ENCODE data around the gene MPDU1.

Gene MPDU1

DNA sequence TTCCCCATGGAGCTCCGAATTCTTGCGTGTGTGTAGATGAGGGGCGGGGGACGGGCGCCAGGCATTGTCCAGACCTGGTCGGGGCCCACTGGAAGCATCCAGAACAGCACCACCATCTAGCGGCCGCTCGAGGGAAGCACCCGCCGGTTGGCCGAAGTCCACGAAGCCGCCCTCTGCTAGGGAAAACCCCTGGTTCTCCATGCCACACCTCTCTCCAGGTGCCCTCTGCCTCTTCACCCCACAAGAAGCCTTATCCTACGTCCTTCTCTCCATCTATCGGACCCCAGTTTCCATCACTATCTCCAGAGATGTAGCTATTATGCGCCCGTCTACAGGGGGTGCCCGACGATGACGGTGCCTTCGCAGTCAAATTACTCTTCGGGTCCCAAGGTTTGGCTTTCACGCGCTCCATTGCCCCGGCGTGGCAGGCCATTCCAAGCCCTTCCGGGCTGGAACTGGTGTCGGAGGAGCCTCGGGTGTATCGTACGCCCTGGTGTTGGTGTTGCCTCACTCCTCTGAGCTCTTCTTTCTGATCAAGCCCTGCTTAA lies 22.6 kb upstream of the MPDU1 start:
- peak; percentile 50 to 85 for DNase-seq

DNA sequence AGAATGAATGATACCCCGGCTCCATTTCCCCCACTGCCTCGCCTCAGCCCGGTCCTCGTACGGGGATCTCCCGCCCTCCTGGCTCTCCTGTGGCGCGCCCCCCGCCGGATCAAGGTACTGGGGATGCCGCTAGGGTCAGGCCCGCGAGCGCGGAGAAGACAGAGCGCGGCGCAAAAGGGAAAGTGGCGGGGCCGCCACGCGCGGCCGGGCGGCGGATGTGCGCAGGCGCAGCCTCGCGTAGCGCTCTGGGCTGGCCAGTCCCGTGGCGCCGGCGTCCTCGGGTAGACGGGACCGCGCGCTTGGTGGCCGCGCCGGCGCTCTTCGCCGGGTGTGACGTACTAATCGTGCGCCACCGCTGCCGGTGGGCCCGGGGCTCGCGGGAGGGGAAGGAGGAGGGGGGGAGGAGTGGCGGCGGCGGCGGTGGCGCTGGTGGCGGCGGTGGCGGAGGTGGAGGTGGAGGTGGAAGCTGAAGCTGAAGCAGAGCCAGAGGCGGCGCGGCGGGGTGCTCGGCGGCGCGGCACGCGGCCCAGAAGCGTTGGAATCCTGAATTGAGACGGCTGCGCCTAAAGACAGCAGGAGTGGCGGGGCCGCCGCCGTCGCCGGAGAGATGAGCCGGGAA lies 22.0 kb upstream of the MPDU1 start, which contains the start of gene SENP3:
Gene SENP3 (plus strand): TSS at position 331 of the 619 bp plus-strand sequence. CDS start 1,158 bp downstream, outside the sequence.
- peak; percentile 54 to 93 for DNase-seq

DNA sequence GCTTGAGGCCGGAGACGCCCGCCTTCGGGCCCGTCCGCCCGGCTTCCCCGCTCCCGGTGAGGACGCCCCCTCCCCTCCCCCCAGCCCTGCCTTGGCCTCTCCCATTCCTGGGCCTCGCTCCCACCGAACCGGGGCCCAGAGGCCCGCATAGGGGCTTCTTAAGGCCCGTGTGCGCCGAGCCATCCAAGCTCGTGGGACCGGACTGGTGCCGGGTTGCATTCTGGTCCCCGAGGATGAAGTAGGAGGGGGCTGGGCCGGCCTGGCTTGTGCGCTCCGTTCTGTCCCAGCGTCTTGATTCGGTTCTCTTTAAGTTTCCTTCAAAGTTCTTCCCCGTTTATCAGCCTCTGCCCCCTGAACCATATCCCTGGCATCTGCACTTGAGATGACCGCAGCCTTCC lies 21.4 kb upstream of the MPDU1 start:
- DNase-seq, result no peak

DNA sequence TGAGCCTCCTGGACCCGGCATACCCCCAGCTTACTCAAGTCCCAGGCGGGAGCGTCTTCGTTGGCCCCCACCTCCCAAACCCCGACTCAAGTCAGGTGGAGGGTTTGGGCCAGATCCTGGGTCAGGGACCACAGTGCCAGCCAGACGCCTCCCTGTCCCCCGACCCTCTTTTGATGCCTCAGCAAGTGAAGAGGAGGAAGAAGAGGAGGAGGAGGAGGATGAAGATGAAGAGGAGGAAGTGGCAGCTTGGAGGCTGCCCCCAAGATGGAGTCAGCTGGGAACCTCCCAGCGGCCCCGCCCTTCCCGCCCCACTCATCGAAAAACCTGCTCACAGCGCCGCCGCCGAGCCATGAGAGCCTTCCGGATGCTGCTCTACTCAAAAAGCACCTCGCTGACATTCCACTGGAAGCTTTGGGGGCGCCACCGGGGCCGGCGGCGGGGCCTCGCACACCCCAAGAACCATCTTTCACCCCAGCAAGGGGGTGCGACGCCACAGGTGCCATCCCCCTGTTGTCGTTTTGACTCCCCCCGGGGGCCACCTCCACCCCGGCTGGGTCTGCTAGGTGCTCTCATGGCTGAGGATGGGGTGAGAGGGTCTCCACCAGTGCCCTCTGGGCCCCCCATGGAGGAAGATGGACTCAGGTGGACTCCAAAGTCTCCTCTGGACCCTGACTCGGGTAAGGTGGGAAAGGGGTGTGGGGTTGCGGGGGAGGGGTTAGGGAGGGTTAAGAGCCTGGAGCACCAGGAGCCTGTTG lies 20.4 kb upstream of the MPDU1 start:
- DNase-seq, result no peak

DNA sequence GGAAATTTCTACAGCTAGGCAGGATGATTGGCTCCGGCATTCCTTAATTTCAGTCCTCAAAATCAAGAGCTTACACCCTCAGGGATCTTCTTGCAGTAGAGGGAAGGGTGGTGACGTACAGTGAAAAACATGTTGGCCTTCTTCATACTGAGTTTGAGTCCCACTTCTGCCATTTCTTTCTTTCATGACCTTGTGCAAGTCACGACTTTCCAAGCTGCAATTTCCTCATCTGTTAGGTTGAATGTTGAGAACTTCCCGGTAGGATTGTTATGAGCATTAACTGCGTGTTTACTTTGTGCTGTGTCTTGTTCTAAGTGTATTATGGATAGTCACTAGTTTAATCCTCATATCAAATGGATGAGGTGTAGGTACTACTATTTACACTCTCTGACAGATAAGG lies 14.1 kb upstream of the MPDU1 start:
- no peak for DNase-seq

DNA sequence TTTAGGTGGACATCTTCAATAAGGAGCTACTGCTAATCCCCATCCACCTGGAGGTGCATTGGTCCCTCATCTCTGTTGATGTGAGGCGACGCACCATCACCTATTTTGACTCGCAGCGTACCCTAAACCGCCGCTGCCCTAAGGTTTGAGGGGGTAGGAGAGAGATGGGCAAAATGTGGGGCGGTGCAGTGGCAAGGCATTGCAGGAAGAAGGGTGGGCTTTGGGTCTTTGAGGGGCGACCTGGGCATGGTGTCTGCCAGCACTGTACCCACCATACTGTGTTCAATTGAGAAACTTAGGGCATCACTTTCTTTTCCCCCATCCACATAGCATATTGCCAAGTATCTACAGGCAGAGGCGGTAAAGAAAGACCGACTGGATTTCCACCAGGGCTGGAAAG lies 13.3 kb upstream of the MPDU1 start:
- no peak for DNase-seq

DNA sequence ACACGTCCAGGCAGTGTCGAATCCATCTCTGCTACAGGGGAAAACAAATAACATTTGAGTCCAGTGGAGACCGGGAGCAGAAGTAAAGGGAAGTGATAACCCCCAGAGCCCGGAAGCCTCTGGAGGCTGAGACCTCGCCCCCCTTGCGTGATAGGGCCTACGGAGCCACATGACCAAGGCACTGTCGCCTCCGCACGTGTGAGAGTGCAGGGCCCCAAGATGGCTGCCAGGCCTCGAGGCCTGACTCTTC lies 11.4 kb upstream of the MPDU1 start:
- DNase-seq, result no peak

DNA sequence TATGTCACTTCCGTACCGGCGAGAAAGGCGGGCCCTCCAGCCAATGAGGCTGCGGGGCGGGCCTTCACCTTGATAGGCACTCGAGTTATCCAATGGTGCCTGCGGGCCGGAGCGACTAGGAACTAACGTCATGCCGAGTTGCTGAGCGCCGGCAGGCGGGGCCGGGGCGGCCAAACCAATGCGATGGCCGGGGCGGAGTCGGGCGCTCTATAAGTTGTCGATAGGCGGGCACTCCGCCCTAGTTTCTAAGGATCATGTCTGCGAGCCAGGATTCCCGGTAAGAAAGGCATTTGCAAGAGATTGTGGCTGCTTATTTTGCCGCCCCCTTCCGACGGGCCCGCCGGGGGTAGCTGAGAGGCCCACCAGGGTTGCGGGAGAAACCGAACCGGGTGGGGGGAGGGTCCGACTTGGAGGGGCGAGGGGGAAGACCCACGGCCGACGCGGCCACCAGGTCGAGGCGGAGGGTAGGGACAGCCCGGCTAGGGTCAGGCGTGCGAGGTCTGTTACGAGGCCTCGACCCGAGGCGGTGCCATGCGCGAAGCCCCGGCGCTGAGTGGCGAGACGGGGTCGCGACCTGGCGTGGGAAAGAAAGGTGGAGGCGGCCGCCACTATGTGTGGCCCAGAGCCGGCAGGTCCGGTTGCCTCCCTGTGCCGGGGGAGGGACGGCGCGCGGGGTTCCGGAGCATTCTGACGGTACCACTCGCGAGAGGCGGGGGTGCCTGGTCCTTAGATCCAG lies 10.9 kb upstream of the MPDU1 start:
- peak; percentile 95 to 99 for DNase-seq

DNA sequence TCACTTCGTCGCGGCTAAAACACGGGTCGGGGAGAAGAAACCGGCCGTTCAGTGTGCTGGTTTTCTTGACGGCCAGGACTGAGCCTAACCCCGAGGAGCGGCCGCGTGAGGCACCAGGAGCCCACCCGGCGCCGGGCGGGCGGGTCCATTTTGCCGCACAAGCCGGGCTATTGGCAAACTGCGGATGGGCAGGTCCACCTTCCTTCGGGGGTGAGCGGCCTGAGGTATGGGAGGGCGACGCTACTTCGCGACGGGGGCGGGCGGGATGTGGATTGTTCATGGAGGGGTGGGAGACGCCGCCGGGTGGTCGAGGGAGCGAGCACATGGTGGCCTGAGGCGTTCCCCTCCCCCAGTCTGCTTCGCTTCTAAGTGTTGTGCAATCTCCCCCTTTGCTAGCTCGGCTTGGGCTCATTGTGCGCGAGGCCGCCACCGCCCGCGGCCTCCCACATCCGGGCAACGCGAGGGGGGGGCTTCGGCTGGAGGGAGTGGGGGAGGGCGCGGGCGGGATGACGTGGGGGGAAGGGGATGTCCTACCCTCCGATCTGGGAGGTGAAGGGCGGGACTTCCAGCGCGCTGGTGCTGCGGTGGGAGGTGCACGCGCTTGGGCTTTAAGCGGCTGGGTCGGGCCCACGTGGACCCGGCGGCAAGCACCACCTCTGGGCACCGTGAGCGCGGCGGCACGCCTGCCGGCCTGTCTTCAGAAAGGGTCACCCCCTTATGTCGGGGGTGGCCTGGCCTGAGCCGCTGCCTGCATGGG lies 10.2 kb upstream of the MPDU1 start:
- peak; percentile 52 to 87 for DNase-seq

DNA sequence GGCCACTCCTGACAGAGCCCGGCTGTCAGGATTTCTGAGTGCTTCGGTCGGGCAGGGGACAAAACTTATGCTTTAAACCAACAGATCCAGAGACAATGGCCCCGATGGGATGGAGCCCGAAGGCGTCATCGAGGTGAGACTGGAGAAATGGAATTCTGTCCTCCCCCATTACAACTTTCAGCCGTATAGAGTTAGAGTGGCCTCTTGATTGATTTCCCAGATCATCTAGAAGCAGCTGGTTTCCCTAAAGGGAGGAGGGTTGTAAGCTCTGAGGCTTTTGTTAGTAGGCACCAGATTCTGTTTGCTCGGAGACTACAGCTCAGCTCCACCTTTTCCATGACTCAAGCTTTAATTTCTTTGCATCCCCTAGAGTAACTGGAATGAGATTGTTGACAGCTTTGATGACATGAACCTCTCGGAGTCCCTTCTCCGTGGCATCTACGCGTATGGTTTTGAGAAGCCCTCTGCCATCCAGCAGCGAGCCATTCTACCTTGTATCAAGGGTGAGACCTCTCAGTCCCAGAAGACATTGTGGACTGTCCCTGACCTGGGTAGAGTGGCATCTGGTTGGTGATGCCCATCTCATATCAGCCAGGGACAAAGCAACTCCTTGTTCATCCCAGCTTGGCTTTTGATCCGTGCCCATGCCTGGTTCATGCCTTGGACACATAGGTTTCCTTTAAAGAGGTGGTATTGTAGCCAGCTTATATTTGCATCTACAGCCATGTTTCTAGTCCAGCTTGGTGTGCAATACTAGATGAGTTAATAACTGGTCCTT lies 9.3 kb upstream of the MPDU1 start:
- DNase-seq, result no peak

DNA sequence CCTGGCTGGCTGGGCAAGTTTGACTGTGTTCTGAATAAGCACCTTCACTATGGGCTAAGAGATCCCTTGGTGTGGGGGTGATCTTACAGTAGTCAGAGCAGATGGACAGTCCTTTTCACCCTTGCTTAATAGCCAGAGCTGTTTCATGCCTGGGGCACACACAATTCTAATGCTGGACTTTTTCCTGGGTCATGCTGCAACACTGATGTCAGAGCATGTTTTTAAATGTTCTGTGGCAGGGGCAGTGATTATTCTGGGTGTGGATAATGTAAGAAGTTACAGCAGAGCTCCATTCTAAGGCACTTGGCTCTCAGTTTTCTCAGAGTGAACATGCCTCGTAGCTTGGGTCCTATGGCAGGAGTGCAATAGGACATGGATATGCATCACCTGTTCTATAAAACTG lies 8.2 kb upstream of the MPDU1 start:
- DNase-seq, result no peak

DNA sequence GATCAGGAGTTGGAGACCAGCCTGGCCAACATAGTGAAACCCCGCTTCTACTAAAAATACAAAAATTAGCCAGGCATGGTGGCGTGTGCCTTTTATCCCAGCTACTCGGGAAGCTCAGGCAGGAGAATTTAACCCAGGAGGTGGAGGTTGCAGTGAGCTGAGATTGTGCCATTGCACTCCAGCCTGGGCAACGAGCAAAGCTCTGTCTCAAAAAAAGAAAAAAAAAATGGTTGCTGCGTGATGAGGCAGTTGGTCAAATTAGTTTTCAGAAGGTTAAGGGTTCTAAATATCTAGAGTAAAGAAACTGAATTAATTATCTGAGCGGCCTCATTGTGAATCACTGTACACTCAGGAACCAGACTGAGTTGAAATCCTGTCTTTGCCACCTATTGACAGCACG lies 7.7 kb upstream of the MPDU1 start:
- no peak for DNase-seq

DNA sequence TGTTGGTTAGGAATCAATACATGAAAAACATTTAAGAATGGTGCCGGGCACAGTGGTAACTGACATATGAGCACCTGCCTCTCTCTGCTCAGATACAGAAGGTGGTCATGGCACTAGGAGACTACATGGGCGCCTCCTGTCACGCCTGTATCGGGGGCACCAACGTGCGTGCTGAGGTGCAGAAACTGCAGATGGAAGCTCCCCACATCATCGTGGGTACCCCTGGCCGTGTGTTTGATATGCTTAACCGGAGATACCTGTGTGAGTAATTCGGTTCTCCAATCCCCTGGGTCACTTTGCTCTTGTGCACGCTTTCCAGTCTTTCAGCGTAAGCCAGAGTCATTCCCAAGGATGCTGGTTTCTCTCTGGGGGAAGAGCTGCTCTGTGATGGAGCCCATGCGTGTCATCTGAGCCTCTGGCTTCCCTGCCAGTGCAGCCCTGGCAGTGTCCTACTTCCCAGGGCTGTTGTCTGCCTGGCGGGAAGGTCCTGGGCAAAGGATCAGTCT lies 7.2 kb upstream of the MPDU1 start:
- no peak for DNase-seq

DNA sequence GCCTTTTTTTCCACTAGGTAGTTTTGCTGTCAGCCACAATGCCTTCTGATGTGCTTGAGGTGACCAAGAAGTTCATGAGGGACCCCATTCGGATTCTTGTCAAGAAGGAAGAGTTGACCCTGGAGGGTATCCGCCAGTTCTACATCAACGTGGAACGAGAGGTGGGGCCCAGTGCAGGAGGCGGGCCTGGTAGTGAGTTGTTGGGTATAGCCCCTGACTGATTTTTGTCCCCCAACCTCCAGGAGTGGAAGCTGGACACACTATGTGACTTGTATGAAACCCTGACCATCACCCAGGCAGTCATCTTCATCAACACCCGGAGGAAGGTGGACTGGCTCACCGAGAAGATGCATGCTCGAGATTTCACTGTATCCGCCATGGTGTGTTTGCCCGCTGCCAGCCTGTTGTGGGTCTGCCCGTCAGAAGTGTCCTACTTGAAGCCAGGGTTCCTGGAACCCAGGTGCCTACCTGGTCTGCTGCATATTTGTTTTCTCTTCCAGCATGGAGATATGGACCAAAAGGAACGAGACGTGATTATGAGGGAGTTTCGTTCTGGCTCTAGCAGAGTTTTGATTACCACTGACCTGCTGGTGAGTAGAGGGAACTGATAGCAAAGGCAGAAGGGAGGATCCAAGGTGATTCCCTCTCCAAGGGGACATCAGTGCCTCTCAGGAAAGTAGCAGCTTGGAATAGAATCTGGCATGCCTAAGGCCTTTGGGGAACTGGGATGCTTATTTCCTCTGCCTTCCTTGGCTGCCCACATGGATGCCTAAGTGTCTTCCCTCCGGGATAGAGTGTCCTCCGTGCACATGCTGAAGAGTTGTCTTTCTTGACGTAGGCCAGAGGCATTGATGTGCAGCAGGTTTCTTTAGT lies 6.1 kb upstream of the MPDU1 start:
- DNase-seq, result no peak

DNA sequence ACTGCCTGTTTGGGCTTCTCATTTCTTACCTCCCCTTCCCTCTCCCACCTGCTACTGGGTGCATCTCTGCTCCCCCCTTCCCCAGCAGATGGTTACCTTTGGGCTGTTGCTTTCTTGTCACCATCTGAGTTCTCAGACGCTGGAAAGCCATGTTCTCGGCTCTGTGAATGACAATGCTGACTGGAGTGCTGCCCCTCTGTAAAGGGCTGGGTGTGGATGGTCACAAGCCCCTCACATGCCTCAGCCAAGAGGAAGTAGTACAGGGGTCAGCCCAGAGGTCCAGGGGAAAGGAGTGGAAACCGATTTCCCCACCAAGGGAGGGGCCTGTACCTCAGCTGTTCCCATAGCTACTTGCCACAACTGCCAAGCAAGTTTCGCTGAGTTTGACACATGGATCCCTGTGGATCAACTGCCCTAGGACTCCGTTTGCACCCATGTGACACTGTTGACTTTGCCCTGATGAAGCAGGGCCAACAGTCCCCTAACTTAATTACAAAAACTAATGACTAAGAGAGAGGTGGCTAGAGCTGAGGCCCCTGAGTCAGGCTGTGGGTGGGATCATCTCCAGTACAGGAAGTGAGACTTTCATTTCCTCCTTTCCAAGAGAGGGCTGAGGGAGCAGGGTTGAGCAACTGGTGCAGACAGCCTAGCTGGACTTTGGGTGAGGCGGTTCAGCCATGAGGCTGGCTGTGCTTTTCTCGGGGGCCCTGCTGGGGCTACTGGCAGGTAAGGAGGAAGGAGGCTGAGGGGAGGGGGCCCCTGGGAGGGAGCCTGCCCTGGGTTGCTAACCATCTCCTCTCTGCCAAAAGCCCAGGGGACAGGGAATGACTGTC lies 4.4 kb upstream of the MPDU1 start, which contains the start of gene CD68:
Gene CD68 (plus strand): TSS at position 638 of the 833 bp plus-strand sequence. CDS start 40 bp downstream, at position 678.
- peak in 1 of 2 experiments; percentile 39 for DNase-seq

DNA sequence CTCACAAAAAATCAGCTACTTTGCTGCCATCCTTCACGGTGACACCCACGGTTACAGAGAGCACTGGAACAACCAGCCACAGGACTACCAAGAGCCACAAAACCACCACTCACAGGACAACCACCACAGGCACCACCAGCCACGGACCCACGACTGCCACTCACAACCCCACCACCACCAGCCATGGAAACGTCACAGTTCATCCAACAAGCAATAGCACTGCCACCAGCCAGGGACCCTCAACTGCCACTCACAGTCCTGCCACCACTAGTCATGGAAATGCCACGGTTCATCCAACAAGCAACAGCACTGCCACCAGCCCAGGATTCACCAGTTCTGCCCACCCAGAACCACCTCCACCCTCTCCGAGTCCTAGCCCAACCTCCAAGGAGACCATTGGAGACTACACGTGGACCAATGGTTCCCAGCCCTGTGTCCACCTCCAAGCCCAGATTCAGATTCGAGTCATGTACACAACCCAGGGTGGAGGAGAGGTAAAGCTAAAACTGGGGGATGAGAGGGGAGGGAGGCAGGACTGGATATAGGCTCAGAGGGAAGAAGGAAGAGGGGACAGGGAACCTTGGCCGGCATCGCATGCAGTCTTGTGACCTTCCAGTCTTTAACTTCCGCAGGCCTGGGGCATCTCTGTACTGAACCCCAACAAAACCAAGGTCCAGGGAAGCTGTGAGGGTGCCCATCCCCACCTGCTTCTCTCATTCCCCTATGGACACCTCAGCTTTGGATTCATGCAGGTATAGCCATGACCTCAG lies 3.6 kb upstream of the MPDU1 start:
- no peak for DNase-seq

DNA sequence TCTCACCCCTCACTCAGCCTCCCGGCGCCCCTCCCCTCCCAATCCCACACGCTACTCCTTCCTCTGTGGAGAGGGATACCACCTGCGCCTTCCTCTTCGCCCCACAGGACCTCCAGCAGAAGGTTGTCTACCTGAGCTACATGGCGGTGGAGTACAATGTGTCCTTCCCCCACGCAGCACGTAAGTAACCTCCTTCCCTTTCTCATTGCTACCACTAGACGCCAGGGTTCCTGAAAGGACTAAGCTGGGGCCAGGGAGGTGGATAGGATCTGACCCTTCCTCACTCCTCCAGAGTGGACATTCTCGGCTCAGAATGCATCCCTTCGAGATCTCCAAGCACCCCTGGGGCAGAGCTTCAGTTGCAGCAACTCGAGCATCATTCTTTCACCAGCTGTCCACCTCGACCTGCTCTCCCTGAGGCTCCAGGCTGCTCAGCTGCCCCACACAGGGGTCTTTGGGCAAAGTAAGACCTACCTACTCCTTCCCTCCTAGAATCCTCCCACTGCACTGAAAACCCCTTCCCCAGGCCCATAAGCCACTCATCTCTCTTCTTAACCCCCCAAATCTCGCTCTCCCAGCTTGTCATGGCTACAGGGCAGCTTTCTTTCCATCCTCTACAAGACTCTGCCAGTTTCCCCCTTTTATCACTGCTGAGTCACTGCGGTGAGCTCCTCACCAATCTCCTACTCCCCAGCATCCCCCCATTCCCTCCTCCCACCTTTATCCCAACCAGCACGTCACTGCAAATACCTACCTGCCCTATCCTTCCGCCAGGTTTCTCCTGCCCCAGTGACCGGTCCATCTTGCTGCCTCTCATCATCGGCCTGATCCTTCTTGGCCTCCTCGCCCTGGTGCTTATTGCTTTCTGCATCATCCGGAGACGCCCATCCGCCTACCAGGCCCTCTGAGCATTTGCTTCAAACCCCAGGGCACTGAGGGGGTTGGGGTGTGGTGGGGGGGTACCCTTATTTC lies 2.8 kb upstream of the MPDU1 start:
- no peak for DNase-seq
